Bladder microvascular endothelial cell (primary cell): Measurements from ENCODE around the gene ICOS. TPM values are rescaled to one million over a fixed set of nuclear protein-coding genes. Genes with fewer than 3 reads are reported as not detected.

Experiments used
- total RNA-seq: library from RNA; depleted of rRNA; stranded (reverse); fragments of >200 nt; gene quantifications from 2 replicates; pipeline ENCODE4 v1.2.3, GENCODE V29; 2014

The ICOS gene, protein sequence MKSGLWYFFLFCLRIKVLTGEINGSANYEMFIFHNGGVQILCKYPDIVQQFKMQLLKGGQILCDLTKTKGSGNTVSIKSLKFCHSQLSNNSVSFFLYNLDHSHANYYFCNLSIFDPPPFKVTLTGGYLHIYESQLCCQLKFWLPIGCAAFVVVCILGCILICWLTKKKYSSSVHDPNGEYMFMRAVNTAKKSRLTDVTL
- not detected in 2 replicates for total RNA-seq

DNA sequence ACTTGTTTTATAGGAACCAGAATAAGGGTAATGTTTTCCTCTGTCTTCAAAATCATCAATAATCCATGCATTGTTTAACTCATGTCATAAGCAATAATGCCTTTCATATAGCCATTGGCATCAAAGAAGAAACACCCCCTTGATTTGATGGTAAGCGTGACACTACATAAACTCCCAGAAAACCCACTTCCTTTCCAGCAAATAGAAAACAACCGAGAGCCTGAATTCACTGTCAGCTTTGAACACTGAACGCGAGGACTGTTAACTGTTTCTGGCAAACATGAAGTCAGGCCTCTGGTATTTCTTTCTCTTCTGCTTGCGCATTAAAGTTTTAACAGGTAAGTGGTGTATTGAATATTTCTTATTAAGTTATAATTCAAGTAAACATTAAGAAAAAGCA lies at the start of gene ICOS:
Gene ICOS, plus strand, starts transcription at position 229 of the 400 bp plus-strand sequence. Its CDS starts 52 bp downstream, at position 281.

Other genes starting within 250 kb of the ICOS start
- under 0.01 TPM in 1 of 2 replicates, not detected in the other for gene CD28, start 230.1 kb upstream of the ICOS start, total RNA-seq
- gene CTLA4, start 69.0 kb upstream of the ICOS start, total RNA-seq, result 0.16 TPM in 1 of 2 replicates, not detected in the other